ENCODE data around the gene CNST. TPM values are rescaled to one million over a fixed set of nuclear protein-coding genes. Genes with fewer than 3 reads are reported as not detected.

CNST gene
- total RNA-seq, 1 donor from 2014 or later: 21.0 TPM

GRCh38 chr1:246639732-246640131, 73.5 kb downstream of the CNST start:
- ATAC-seq (ENCODE audit: poor library complexity) (peak; percentile 48), DNase-seq (no peak)
- intact Hi-C loops (cut with DNase I): no loop called here

GRCh38 chr1:246640747-246641146, 74.5 kb downstream of the CNST start:
- ATAC-seq (ENCODE audit: poor library complexity) (peak; percentile 55), DNase-seq (no peak)
- intact Hi-C loops (cut with DNase I): no loop called here

GRCh38 chr1:246641394-246641793, 75.1 kb downstream of the CNST start:
- intact Hi-C loops (cut with DNase I): no loop called here
- ATAC-seq (ENCODE audit: poor library complexity) (peak; percentile 64), DNase-seq (no peak)

- no peak for DNase-seq
- intact Hi-C loops (cut with DNase I): no loop called here
- ATAC-seq (ENCODE audit: poor library complexity): no peak
Observed at GRCh38 chr1:246642719-246643118, 76.5 kb downstream of the CNST start.

- DNase-seq (peak; percentile 81), ATAC-seq (ENCODE audit: poor library complexity) (peak; percentile 94)
- intact Hi-C loops (cut with DNase I): no loop called here
Observed at GRCh38 chr1:246647113-246647512, 80.9 kb downstream of the CNST start.

- ATAC-seq (ENCODE audit: poor library complexity) (peak; percentile 61), DNase-seq (no peak)
- intact Hi-C loops (cut with DNase I): no loop called here
Observed at GRCh38 chr1:246647513-246647912, 81.3 kb downstream of the CNST start.

- intact Hi-C loops (cut with DNase I): no loop called here
- no peak for DNase-seq
- no peak for ATAC-seq (ENCODE audit: poor library complexity)
Observed at GRCh38 chr1:246651012-246651695, 84.9 kb downstream of the CNST start.

GRCh38 chr1:246658567-246658966, 92.3 kb downstream of the CNST start:
- ATAC-seq (ENCODE audit: poor library complexity) (no peak), DNase-seq (no peak)
- intact Hi-C loops (cut with DNase I): no loop called here

- no peak for ATAC-seq (ENCODE audit: poor library complexity)
- no peak for DNase-seq
- intact Hi-C loops (cut with DNase I): no loop called here
Observed at GRCh38 chr1:246659594-246660140, 93.4 kb downstream of the CNST start.

- ATAC-seq (ENCODE audit: poor library complexity) (no peak), DNase-seq (no peak)
- intact Hi-C loops (cut with DNase I): no loop called here
Observed at GRCh38 chr1:246661451-246661850, 95.2 kb downstream of the CNST start.

- no peak for ATAC-seq (ENCODE audit: poor library complexity)
- no peak for DNase-seq
- intact Hi-C loops (cut with DNase I): no loop called here
Observed at GRCh38 chr1:246667773-246668172, 101.5 kb downstream of the CNST start.

GRCh38 chr1:246669659-246670058, 103.4 kb downstream of the CNST start:
- ATAC-seq (ENCODE audit: poor library complexity) (no peak), DNase-seq (no peak)
- intact Hi-C loops (cut with DNase I): no loop called here

- ATAC-seq (ENCODE audit: poor library complexity) (no peak), DNase-seq (no peak)
- intact Hi-C loops (cut with DNase I): no loop called here
Observed at GRCh38 chr1:246674049-246674448, 107.8 kb downstream of the CNST start.

- DNase-seq: no peak
- ATAC-seq (ENCODE audit: poor library complexity): no peak
- intact Hi-C loops (cut with DNase I): no loop called here
Observed at GRCh38 chr1:246677842-246678241, 111.6 kb downstream of the CNST start.

- DNase-seq (no peak), ATAC-seq (ENCODE audit: poor library complexity) (peak; percentile 49)
- intact Hi-C loops (cut with DNase I): no loop called here
Observed at GRCh38 chr1:246678816-246679793, 112.8 kb downstream of the CNST start.

GRCh38 chr1:246679794-246680177, 113.5 kb downstream of the CNST start:
- ATAC-seq (ENCODE audit: poor library complexity) (no peak), DNase-seq (no peak)
- intact Hi-C loops (cut with DNase I): no loop called here

GRCh38 chr1:246680190-246680589, 113.9 kb downstream of the CNST start:
- ATAC-seq (ENCODE audit: poor library complexity) (no peak), DNase-seq (no peak)
- intact Hi-C loops (cut with DNase I): no loop called here

- intact Hi-C loops (cut with DNase I): no loop called here
- DNase-seq (no peak), ATAC-seq (ENCODE audit: poor library complexity) (peak; percentile 3)
Observed at GRCh38 chr1:246680696-246681130, 114.5 kb downstream of the CNST start.
